SK-N-MC (cell line): ENCODE data around the gene CTPS1.

Experiments
- EZH2 ChIP-seq: fragments of 200-600 bp; sonication (generic); IDR thresholded peaks from one replicate; pipeline ENCODE4 v1.6.1; 2017; ENCODE audit warnings: antibody characterized with exemption
- FOXP2 ChIP-seq: optimal IDR thresholded peaks from 2 replicates; pipeline ENCODE3; 2011; ENCODE audit warnings: mild to moderate bottlenecking, moderate library complexity; ENCODE audit not compliant: insufficient read depth; ENCODE audit errors: extremely low read length, control extremely low read depth
- POLR2AphosphoS5 ChIP-seq: IDR thresholded peaks from 2 replicates; pipeline ENCODE4 v1.6.1; 2012; ENCODE audit warnings: mild to moderate bottlenecking, low read depth, low read length, borderline replicate concordance

DNA sequence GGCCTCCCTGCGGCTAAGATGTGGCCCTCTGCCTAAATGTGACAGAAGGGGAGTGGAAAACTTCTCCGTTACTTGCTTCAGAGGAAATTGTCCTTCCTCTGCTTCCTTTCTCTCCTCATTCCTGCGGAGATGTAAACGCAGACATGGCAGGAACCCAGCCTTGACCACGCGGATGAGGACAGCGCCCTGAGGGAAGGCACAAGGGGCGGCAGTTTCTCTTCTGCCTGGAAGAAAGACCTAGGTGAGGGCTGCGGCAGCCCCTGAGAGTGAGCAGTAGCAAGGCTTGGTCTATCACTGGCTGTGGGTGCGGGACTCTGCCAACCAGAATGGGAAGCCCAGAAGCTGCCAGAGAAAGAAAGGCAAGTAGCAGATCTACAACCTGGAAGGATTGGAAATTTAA lies 14.0 kb upstream of the CTPS1 start:
- TF ChIP-seq EZH2 = no peak
- TF ChIP-seq POLR2AphosphoS5 = no peak
- no peak for TF ChIP-seq FOXP2
